G401.6 (cell line): Measurements from ENCODE around the gene CRTAP.
"Not testable (repeated sequence)": the region's sequence is repeated elsewhere in the genome, so short reads cannot be mapped to it uniquely, and the experiment has no call there.

Experiments
- FAIRE-seq: peaks from 2 replicates; lab custom pipeline; 2012; peaks lifted over from hg19 to GRCh38; lab: Jason Lieb, UNC

Gene CRTAP

GRCh38 chr3:33113772-33114621 lies at the start of gene CRTAP:
TSS of gene CRTAP (plus strand) at chr3:33114014. CDS start at chr3:33114078, 64 bp downstream.
- FAIRE-seq = no peak

- no peak for FAIRE-seq
Measured at GRCh38 chr3:33064929-33065328, 48.9 kb upstream of the CRTAP start.

DNA sequence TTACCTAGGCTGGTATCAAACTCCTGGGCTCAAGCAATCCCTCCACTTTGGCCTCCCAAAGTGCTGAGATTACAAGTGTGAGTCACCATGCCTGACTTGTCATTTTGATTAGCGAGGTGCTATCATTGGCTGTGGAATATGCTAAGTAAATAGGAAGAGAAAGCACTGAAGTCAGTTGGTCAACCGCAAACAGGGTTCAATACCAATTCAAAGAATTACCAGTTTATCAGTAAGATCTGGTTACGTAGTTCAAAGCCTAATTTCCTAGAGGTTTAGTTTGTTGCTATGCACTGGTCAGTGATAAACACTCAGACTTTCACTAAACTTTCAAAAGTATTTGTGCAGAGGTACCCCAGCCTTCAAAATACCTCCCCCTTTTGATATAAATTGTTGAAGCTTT lies 46.3 kb upstream of the CRTAP start:
- FAIRE-seq = no peak

DNA sequence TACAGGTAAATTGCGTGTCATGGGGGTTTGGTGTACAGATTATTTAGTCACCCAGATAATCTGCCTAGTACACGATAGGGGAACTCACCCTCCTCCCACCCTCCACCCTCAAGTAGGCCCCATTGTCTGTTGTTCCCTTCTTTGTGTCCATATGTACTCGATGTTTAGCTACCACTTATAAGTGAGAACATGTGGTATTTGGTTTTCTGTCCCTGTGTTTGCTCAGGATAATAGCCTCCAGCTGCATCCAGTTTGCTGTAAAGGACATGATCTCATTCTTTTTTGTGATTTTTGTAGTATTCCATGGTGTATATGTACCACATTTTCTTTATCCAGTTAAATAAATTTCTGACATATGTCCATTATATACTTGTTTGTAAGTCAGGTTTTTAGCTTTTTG lies 44.0 kb upstream of the CRTAP start:
- FAIRE-seq = not testable (repeated sequence)

GRCh38 chr3:33071181-33071580 lies 42.6 kb upstream of the CRTAP start:
- no peak for FAIRE-seq

DNA sequence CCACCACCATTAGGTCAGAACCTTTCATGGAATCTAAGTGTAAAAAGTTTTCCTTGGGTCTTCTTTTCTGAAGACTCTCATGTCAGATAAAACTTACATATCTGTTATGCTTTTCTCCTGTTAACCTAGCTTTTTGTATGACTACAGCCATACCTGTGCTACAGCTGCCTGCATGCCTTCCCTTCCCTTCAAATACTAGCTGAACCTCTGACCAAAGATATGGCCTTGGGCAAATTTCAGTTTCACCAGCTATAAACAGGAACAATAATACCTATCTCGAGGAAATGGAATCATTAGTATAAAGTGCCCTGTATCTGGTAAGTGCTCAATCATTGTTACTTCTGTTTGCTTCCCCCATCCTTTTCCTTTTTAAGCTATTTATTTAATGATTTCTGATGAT lies 41.9 kb upstream of the CRTAP start:
- FAIRE-seq = no peak

GRCh38 chr3:33074217-33075067 lies 39.4 kb upstream of the CRTAP start:
- peak; percentile 11 for FAIRE-seq

DNA sequence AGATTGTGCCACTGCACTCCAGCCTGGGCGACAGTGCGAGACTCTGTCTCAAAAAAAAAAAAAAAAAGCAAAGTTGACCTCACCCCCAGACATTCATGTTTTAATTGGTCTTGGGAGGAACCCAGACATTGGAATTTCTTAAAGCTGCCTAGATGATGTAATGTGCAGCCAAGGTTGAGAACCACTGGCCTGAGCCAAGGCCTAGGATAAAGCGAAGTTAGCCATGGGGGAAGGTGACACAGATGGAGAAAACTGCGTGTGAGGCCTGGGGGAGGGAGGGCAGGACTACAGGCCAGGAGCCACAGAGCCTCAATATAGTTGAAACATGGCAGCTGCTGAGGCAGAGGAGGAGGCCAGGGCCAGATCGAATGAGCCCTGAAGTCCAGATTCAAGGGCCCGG lies 37.8 kb upstream of the CRTAP start:
- no peak for FAIRE-seq

- no peak for FAIRE-seq
Measured at GRCh38 chr3:33076952-33077351, 36.9 kb upstream of the CRTAP start.

DNA sequence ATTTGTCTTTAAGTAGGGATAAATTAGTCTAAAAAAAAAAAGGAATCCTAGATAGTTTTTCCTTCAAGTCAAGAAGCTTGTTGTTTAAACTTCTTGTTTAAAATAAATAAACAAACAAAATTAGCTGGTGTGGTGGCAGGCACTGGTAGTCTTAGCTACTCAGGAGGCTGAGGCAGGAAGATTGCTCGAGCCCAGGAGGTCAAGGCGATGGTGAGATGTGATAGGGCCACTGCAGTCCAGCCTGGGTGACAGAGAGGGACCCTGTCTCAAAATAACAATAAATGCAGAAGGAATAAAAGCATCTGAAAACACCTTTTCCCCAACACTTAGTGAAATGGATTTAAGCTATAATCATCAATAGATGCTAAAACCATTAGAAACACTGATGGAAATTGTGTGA lies 35.8 kb upstream of the CRTAP start:
- FAIRE-seq = no peak

GRCh38 chr3:33079813-33080212 lies 34.0 kb upstream of the CRTAP start:
- FAIRE-seq = not testable (repeated sequence)

GRCh38 chr3:33081812-33082211 lies 32.0 kb upstream of the CRTAP start:
- no peak for FAIRE-seq

DNA sequence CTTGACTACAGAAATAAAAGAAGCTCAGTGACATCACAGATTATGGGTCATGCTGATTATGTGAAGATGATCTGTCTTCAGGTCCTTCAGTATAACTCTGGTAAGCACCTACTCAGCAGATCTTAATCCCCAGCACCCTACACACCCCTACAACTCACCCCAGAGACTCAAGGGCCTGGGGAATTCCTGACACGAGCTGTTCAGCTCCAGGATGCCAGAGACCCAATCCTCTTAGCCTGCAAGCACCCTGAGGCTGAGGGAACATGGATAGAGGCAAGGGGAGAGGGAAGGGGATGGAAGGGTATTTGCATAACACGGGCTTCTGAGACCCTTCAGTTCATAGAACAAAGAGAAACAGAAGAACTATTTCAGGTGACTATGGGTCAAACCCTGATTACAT lies 29.9 kb upstream of the CRTAP start:
- FAIRE-seq = no peak

DNA sequence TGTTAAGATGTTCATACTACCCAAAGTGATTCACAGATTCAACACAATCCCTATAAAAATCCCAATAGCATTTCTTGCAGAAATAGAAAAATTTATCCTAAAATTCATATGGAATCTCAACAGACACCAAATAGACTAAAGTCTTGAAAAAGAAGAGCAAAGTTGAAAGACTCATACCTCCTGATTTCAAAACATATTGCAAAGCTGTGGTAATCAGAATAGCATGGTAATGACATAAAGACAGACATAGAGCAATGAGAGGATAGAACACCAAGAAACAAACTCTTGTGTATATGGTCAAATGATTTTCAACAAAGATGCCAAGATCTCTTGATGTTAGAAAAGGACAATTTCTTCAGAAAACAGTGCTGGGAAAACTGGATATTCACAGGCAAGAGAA lies 25.1 kb upstream of the CRTAP start:
- no peak for FAIRE-seq

DNA sequence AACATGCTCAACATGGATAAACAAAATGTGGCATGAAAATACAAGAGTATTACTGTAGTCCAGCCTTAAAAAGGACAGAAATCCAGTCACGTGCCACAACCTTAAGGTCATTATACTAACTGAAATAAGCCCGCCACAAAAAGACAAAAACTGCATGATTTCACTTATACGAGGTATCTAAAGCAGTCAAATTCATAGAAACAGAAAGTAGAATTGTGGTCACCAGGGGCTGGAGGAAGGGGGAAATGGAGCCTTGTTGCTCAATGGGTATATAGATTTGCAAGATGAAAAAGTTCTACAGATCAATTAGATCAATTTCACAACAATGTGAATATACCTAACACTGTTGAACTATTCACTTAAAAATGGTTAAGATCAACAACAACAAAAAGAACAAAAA lies 24.3 kb upstream of the CRTAP start:
- FAIRE-seq = no peak

DNA sequence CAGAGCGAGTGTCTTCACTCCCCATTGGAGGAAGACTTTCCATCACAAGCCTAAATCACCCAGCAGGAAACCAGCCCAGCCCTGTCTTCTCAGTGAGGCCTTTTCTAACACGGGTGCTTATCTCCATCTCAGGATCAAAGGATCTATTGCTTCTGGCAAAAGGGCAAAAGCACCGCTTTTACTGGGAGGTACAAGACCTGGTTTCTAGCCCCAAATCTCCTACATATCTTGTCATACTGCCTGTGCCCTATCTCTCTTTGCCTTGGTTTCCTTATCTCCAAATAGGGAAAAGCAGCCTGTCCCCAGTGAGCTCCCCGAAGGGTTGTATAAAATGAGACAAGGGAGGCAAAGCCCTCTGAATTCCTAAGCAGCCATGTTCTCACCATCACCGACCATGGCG lies 22.1 kb upstream of the CRTAP start:
- FAIRE-seq = no peak

- no peak for FAIRE-seq
Measured at GRCh38 chr3:33092496-33093254, 21.1 kb upstream of the CRTAP start.

- FAIRE-seq = no peak
Measured at GRCh38 chr3:33093847-33094246, 20.0 kb upstream of the CRTAP start.

DNA sequence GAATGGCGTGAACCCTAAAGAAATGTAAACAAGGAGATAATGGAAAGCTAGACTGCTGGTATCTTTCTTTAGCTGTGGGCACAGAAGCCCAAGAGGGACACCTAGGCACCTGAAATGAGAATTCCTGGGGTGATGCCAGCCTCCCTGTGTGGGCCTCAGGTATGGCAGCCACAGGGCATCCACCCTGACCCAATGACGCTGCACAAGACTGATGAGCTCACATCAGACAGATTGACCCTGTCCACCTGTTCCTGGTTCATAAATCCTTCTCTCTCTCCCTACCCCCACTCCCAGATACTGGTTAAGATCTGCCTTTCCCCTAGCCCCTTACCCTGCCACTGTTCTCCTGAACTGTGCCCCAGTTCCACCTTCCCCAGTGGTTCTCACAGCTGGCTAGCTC lies 18.4 kb upstream of the CRTAP start:
- no peak for FAIRE-seq

DNA sequence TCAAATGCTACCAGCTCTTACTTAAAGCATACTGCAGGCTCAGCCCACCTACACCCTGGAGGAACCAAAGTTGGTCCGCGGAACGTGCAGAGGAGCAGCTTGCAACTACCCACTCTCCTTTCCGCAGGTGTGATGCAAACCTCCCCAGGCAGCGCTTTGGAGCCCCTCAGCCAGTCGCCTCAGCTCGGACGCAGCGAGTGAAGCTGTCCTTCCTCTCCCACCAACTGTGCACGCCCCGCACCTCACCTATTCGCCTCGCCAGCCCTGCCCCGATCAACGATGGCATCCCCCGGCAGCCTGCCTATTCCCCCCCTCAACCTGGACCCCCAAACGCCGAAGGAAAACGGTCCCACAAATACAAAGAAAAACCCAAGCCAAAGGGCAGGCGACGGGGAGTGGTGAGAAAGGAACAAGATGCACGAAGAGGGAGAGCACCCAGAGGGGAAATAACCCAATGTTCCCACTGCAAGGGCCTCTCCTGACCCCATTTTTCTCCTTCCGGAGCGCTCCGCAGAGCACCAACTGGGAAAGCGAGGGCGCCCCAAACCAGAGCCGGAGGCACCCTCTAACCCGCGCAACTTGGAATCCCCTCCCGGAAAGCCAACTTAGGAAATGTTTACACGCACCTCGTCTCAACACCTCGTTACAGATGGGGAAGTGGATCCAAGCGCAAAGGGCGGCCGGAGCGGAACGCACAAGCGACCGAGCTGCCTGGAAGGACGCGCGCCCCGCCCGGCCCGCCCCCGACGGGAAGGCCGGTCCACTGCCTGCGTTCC lies 17.5 kb upstream of the CRTAP start:
- FAIRE-seq = no peak

GRCh38 chr3:33099109-33099645 lies 14.6 kb upstream of the CRTAP start:
- FAIRE-seq = no peak

GRCh38 chr3:33099701-33100100 lies 14.1 kb upstream of the CRTAP start:
- FAIRE-seq = no peak
